Adrenal gland (tissue), 5 donors: ENCODE measurements around the gene TSC22D2.

ENCODE experiments used
- CTCF ChIP-seq, 6 experiments: fragments of 450-650 bp in 4 of 6; fragments of 200-600 bp in 2 of 6; sonication (generic) in 1 of 6; IDR thresholded peaks; 1 replicate in 5 of 6; 2 replicates in 1 of 6; pipeline versions ENCODE4 v1.5.1 to v1.8.0; 2016 to 2021; ENCODE audit warnings: antibody characterized with exemption in 6 of 6, mild to moderate bottlenecking in 2 of 6, moderate library complexity in 1 of 6
- POLR2A ChIP-seq, 2 donors: fragments of 450-650 bp; IDR thresholded peaks; one replicate each; pipeline ENCODE4 v1.6.1; 2017; ENCODE audit warnings: antibody characterized with exemption in 2 of 2, mild to moderate bottlenecking in 2 of 2, moderate library complexity in 1 of 2
- donor health status: DM: no; HTN: no; CAD: no.

- no peak for TF ChIP-seq CTCF (IDR thresholded peaks at IDR 0.05)
- TF ChIP-seq POLR2A (IDR thresholded peaks at IDR 0.05) = no peak
Observed at GRCh38 chr3:150439657-150440056, 31.6 kb downstream of the TSC22D2 start.
